ENCODE results near the gene SLC22A1.
"Not testable (repeated sequence)": the region's sequence is repeated elsewhere in the genome, so short reads cannot be mapped to it uniquely, and the experiment has no call there.

The SLC22A1 gene

DNA sequence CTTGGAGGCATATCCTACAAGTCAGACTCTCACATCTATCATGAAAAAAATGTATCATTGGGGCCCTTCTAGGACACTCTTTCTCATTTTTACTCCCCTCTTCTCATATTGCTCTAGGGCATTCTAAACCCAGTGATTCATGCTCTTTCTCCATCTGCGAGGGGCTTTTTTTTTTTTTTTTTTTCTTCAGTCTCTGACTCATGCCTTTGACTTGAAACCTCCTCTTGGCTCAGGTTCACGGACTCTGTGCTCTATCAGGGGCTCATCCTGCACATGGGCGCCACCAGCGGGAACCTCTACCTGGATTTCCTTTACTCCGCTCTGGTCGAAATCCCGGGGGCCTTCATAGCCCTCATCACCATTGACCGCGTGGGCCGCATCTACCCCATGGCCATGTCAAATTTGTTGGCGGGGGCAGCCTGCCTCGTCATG lies 17.8 kb downstream of the SLC22A1 start:
- no peak overlapping the region for H2BK15ac ChIP-seq (replicated peaks; ENCODE audit: low read depth)
- no peaks in the 10 kb centered on the region for H3K27me3 ChIP-seq (ENCODE audit: insufficient read depth, low read length, poor library complexity)
- H3K27ac ChIP-seq (ENCODE audit: low read depth, low read length): no peak overlapping the region
- H2BK120ac ChIP-seq (ENCODE audit: low read depth, low read length): no peak overlapping the region
- H3K4me2 ChIP-seq (ENCODE audit: low read length): no peak overlapping the region
- no peaks in the 10 kb centered on the region for H3K4me1 ChIP-seq (ENCODE audit: control insufficient read depth, low read depth, low read length)
- peak overlapping the region; percentile 41 for H3K4ac ChIP-seq (ENCODE audit: low read depth, low read length)
- no peak overlapping the region for H4K8ac ChIP-seq (ENCODE audit: low read depth, low read length)
- no peak overlapping the region for H3K56ac ChIP-seq (ENCODE audit: low read length)
- peak; percentile 75 for DNase-seq
- no peak overlapping the region for H4K5ac ChIP-seq (ENCODE audit: low read length)
- H3K36me3 ChIP-seq (ENCODE audit: control insufficient read depth, insufficient read depth, low read length): no peaks in the 10 kb centered on the region
- no peak overlapping the region for H2AK5ac ChIP-seq (ENCODE audit: low read length)
- H2BK5ac ChIP-seq (ENCODE audit: low read length): no peak overlapping the region
- no peaks in the 10 kb centered on the region for H3K79me2 ChIP-seq (ENCODE audit: control insufficient read depth, insufficient read depth, low read length)
- H3K4me3 ChIP-seq (ENCODE audit: low read length): no peak overlapping the region
- WGBS (ENCODE audit: extremely low coverage, insufficient coverage, low lambda C conversion rate): no CpG with 5 or more reads among the region's 12 CpGs
- H3K79me1 ChIP-seq (ENCODE audit: low read length): no peaks in the 10 kb centered on the region
- H3K23ac ChIP-seq (ENCODE audit: low read length): no peak overlapping the region
- no peak overlapping the region for H3K18ac ChIP-seq (ENCODE audit: low read length)
- no peak overlapping the region for H3K9ac ChIP-seq (ENCODE audit: low read length)

DNA sequence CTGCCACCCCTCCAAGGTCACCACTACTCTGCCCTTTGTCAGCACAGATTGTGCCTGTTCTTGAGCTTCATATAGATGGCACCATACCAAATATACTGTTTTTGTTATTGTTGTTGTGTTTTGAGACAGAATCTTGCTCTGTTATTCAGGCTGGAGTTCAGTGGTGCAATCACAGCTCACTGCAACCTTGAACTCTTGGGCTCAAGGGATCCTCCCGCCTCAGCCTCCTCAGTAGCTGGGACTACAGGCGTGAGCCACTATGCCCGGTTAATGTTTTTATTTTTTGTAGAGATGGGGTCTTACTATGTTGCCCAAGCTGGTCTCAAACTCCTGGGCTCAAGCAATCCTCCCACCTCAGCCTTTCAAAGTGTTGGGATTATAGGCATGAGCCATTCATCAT lies 18.9 kb downstream of the SLC22A1 start:
- H2AK5ac ChIP-seq (ENCODE audit: low read length); H3K23ac ChIP-seq (ENCODE audit: low read length); H3K27me3 ChIP-seq (ENCODE audit: insufficient read depth, low read length, poor library complexity); H3K36me3 ChIP-seq (ENCODE audit: control insufficient read depth, insufficient read depth, low read length); H4K8ac ChIP-seq (ENCODE audit: low read depth, low read length); H3K4me3 ChIP-seq (ENCODE audit: low read length); H3K79me2 ChIP-seq (ENCODE audit: control insufficient read depth, insufficient read depth, low read length); H3K27ac ChIP-seq (ENCODE audit: low read depth, low read length); H3K4me2 ChIP-seq (ENCODE audit: low read length); H2BK5ac ChIP-seq (ENCODE audit: low read length); H2BK15ac ChIP-seq (replicated peaks; ENCODE audit: low read depth); H3K4ac ChIP-seq (ENCODE audit: low read depth, low read length); H3K4me1 ChIP-seq (ENCODE audit: control insufficient read depth, low read depth, low read length); H3K9ac ChIP-seq (ENCODE audit: low read length); H3K18ac ChIP-seq (ENCODE audit: low read length); DNase-seq; H4K5ac ChIP-seq (ENCODE audit: low read length); H2BK120ac ChIP-seq (ENCODE audit: low read depth, low read length); H3K79me1 ChIP-seq (ENCODE audit: low read length); H3K56ac ChIP-seq (ENCODE audit: low read length): not testable (repeated sequence)
- WGBS (ENCODE audit: extremely low coverage, insufficient coverage, low lambda C conversion rate): no CpG with 5 or more reads among the region's 3 CpGs

DNA sequence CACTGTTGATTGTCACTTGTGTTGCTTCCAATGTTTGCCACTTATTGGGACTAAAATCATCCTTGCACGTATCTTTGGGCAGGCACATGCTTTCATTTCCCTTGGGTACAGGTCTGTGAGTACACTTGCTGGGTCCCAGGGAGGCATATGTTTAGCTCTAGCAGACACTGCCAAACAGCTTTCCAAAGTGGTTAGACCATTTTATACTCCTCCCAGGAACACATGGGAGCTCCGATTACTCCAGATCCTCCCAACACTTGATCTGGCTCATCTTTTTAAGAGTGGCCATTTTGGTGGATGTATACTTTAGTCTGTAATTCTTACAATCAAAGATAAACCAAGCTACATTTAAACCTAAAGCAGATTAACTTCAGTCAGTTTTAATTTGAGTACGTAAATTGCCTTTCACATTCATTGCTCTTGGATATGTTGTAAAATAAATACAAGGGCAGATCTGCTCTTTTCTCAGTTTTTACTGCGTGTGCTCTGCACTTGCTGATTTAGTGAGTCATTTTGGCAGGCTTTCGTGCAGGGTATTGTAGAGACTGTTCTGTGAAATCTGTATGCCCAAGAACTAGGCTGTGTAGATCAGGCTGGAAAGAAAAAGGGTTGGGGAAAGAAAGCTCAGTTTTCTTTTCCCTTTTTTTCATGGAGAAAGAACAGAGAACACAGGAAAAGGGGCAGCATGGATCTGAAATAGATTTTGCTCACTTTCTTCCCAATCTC lies 19.5 kb downstream of the SLC22A1 start:
- DNase-seq: no peak
- H3K4me3 ChIP-seq (ENCODE audit: low read length): no peak overlapping the region
- H3K23ac ChIP-seq (ENCODE audit: low read length): no peak overlapping the region
- H4K5ac ChIP-seq (ENCODE audit: low read length): no peak overlapping the region
- H2BK15ac ChIP-seq (replicated peaks; ENCODE audit: low read depth): no peak overlapping the region
- H2AK5ac ChIP-seq (ENCODE audit: low read length): no peak overlapping the region
- no peaks in the 10 kb centered on the region for H3K27me3 ChIP-seq (ENCODE audit: insufficient read depth, low read length, poor library complexity)
- WGBS (ENCODE audit: extremely low coverage, insufficient coverage, low lambda C conversion rate): no CpG with 5 or more reads among the region's 5 CpGs
- no peak overlapping the region for H3K4me2 ChIP-seq (ENCODE audit: low read length)
- no peak overlapping the region for H4K8ac ChIP-seq (ENCODE audit: low read depth, low read length)
- no peaks in the 10 kb centered on the region for H3K79me1 ChIP-seq (ENCODE audit: low read length)
- H3K36me3 ChIP-seq (ENCODE audit: control insufficient read depth, insufficient read depth, low read length): no peaks in the 10 kb centered on the region
- no peak overlapping the region for H2BK5ac ChIP-seq (ENCODE audit: low read length)
- H3K79me2 ChIP-seq (ENCODE audit: control insufficient read depth, insufficient read depth, low read length): no peaks in the 10 kb centered on the region
- H3K56ac ChIP-seq (ENCODE audit: low read length): no peak overlapping the region
- H3K27ac ChIP-seq (ENCODE audit: low read depth, low read length): no peak overlapping the region
- no peaks in the 10 kb centered on the region for H3K4me1 ChIP-seq (ENCODE audit: control insufficient read depth, low read depth, low read length)
- no peak overlapping the region for H3K18ac ChIP-seq (ENCODE audit: low read length)
- H3K9ac ChIP-seq (ENCODE audit: low read length): no peak overlapping the region
- no peak overlapping the region for H3K4ac ChIP-seq (ENCODE audit: low read depth, low read length)
- H2BK120ac ChIP-seq (ENCODE audit: low read depth, low read length): no peak overlapping the region

DNA sequence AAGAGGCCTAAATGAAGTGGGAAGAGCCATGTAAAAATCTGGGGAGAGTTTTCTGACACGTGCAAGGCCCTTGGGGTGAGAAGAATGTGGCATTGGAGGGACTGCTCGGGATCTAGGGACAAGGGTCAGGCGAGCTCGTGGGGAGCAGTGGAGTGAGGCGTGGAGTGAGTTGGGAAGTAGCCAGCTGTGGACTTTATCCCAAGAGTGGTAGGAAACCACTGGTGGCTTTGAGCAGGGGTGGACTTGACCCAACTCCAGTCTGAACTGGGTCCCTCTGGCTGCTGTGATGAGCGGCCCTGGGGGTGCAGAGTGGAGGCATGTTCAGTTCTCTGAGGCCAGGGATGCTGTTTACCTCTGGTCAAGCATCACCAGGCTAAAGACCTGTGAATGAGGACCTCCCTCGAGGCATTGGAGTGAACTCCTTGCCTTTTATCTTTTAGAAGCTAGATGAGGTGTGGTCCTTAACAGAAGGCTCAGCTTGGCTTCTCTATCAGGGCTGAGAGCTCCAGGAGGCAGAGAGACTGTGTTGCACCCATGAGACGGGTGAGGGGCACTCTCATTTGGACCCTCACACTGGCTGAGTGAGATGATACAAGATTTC lies 20.6 kb downstream of the SLC22A1 start:
- H4K8ac ChIP-seq (ENCODE audit: low read depth, low read length): no peak overlapping the region
- no peaks in the 10 kb centered on the region for H3K4me1 ChIP-seq (ENCODE audit: control insufficient read depth, low read depth, low read length)
- H3K23ac ChIP-seq (ENCODE audit: low read length): no peak overlapping the region
- no peaks in the 10 kb centered on the region for H3K79me1 ChIP-seq (ENCODE audit: low read length)
- H3K4me3 ChIP-seq (ENCODE audit: low read length): no peak overlapping the region
- no peak overlapping the region for H2BK15ac ChIP-seq (replicated peaks; ENCODE audit: low read depth)
- H2AK5ac ChIP-seq (ENCODE audit: low read length): no peak overlapping the region
- no peak overlapping the region for H3K4ac ChIP-seq (ENCODE audit: low read depth, low read length)
- WGBS (ENCODE audit: extremely low coverage, insufficient coverage, low lambda C conversion rate): no CpG with 5 or more reads among the region's 8 CpGs
- H3K27me3 ChIP-seq (ENCODE audit: insufficient read depth, low read length, poor library complexity): no peaks in the 10 kb centered on the region
- no peak overlapping the region for H3K56ac ChIP-seq (ENCODE audit: low read length)
- no peak overlapping the region for H3K9ac ChIP-seq (ENCODE audit: low read length)
- no peak overlapping the region for H4K5ac ChIP-seq (ENCODE audit: low read length)
- no peak for DNase-seq
- H2BK5ac ChIP-seq (ENCODE audit: low read length): no peak overlapping the region
- H2BK120ac ChIP-seq (ENCODE audit: low read depth, low read length): no peak overlapping the region
- no peaks in the 10 kb centered on the region for H3K36me3 ChIP-seq (ENCODE audit: control insufficient read depth, insufficient read depth, low read length)
- no peak overlapping the region for H3K27ac ChIP-seq (ENCODE audit: low read depth, low read length)
- peak overlapping the region; percentile 18 for H3K18ac ChIP-seq (ENCODE audit: low read length)
- no peak overlapping the region for H3K4me2 ChIP-seq (ENCODE audit: low read length)
- H3K79me2 ChIP-seq (ENCODE audit: control insufficient read depth, insufficient read depth, low read length): no peaks in the 10 kb centered on the region

GRCh38 chr6:160146454-160147145 lies 25.0 kb downstream of the SLC22A1 start:
- H3K23ac ChIP-seq (ENCODE audit: low read length): no peak overlapping the region
- H3K56ac ChIP-seq (ENCODE audit: low read length): no peak overlapping the region

More at GRCh38 chr6:160146454-160147145, 25.0 kb downstream of the SLC22A1 start:
- Histone ChIP-seq H3K79me1 (ENCODE audit: low read length) (no peaks in the 10 kb centered on the region), H2BK15ac (replicated peaks; ENCODE audit: low read depth) (no peak overlapping the region), H3K27me3 (ENCODE audit: insufficient read depth, low read length, poor library complexity) (no peaks in the 10 kb centered on the region), H3K79me2 (ENCODE audit: control insufficient read depth, insufficient read depth, low read length) (no peaks in the 10 kb centered on the region), H2BK5ac (ENCODE audit: low read length) (no peak overlapping the region), H3K4me3 (ENCODE audit: low read length) (no peak overlapping the region), H3K36me3 (ENCODE audit: control insufficient read depth, insufficient read depth, low read length) (no peaks in the 10 kb centered on the region), H3K9ac (ENCODE audit: low read length) (no peak overlapping the region), H4K5ac (ENCODE audit: low read length) (no peak overlapping the region), H3K27ac (ENCODE audit: low read depth, low read length) (no peak overlapping the region), H2AK5ac (ENCODE audit: low read length) (no peak overlapping the region), H3K4me1 (ENCODE audit: control insufficient read depth, low read depth, low read length) (no peaks in the 10 kb centered on the region), H3K4ac (ENCODE audit: low read depth, low read length) (no peak overlapping the region), H3K18ac (ENCODE audit: low read length) (no peak overlapping the region), H2BK120ac (ENCODE audit: low read depth, low read length) (no peak overlapping the region), H3K4me2 (ENCODE audit: low read length) (no peak overlapping the region), H4K8ac (ENCODE audit: low read depth, low read length) (no peak overlapping the region)
- WGBS (ENCODE audit: extremely low coverage, insufficient coverage, low lambda C conversion rate): no CpG with 5 or more reads among the region's 6 CpGs
- DNase-seq: no peak

Data from mesendoderm (in vitro differentiated cells).